Right atrium auricular region (tissue), 2 donors: ENCODE results near the gene OR6N1. TPM values are rescaled to one million over a fixed set of nuclear protein-coding genes. Genes with fewer than 3 reads are reported as not detected.

ENCODE experiments used
- DNase-seq: peaks from one replicate; pipeline ENCODE4 v3.0.0-alpha.2; 2019; ENCODE audit warnings: low spot score
- H3K27ac ChIP-seq, 2 donors: fragments of 200-600 bp; sonication (generic); 1 replicate in 1 of 2; 2 replicates in 1 of 2; pipeline ENCODE4 v1.5.1; 2016 to 2019
- H3K27me3 ChIP-seq, 2 donors: fragments of 200-600 bp; sonication (generic); one replicate each; pipeline versions ENCODE4 v1.5.1 to v1.6.0; 2017 to 2019
- H3K36me3 ChIP-seq: fragments of 200-600 bp; sonication (generic); one replicate; pipeline ENCODE4 v1.5.1; 2016
- H3K4me1 ChIP-seq, 2 donors: fragments of 200-600 bp; sonication (generic); one replicate each; pipeline versions ENCODE4 v1.5.1 to v1.6.0; 2017 to 2019
- H3K4me3 ChIP-seq, 2 donors: fragments of 200-600 bp; sonication (generic); 1 replicate in 1 of 2; 2 replicates in 1 of 2; pipeline ENCODE4 v1.5.1; 2017 to 2019; ENCODE audit warnings: mild to moderate bottlenecking in 1 of 2, moderate library complexity in 1 of 2
- H3K9me3 ChIP-seq, 2 donors: fragments of 200-600 bp; sonication (generic); one replicate each; pipeline ENCODE4 v1.5.1; 2019
- CTCF ChIP-seq, 2 donors: fragments of 200-600 bp; sonication (generic); IDR thresholded peaks; one replicate each; pipeline ENCODE4 v1.5.1; 2019; ENCODE audit warnings: antibody characterized with exemption in 2 of 2
- total RNA-seq, 2 donors: library from RNA; depleted of rRNA; stranded (reverse); fragments of >200 nt; gene quantifications; one replicate each; pipeline ENCODE4 v1.1.0, GENCODE V29; 2016

OR6N1 gene
- not detected for total RNA-seq

- no peaks in the 10 kb centered on the region for H3K27me3 ChIP-seq
- no peak within 1 kb of the TSS for H3K4me3 ChIP-seq
- no peaks in the 10 kb centered on the region for H3K4me1 ChIP-seq
- H3K27ac ChIP-seq: no peak within 1 kb of the TSS
- no peaks in the 10 kb centered on the region for H3K9me3 ChIP-seq
- no peak for TF ChIP-seq CTCF (IDR thresholded peaks at IDR 0.05)
- DNase-seq: no peak
- no peaks in the 10 kb centered on the region for H3K36me3 ChIP-seq
Measured at GRCh38 chr1:158771950-158772866, at the start of gene OR6N1. Gene OR6N1, minus strand, starts transcription at chr1:158772195. Its CDS starts 5,513 bp downstream, at chr1:158766682.

GRCh38 chr1:158821723-158822122 lies 49.7 kb upstream of the OR6N1 start:
- no peaks in the 10 kb centered on the region for H3K36me3 ChIP-seq
- no peaks in the 10 kb centered on the region for H3K9me3 ChIP-seq
- no peak overlapping the region for H3K27ac ChIP-seq
- TF ChIP-seq CTCF (IDR thresholded peaks at IDR 0.05): no peak
- no peak overlapping the region for H3K4me3 ChIP-seq
- H3K4me1 ChIP-seq: no peaks in the 10 kb centered on the region
- DNase-seq: no peak
- no peaks in the 10 kb centered on the region for H3K27me3 ChIP-seq

GRCh38 chr1:158819461-158820443 lies 47.8 kb upstream of the OR6N1 start:
- no peak overlapping the region for H3K27ac ChIP-seq
- H3K4me1 ChIP-seq: no peaks in the 10 kb centered on the region
- no peak for DNase-seq
- no peaks in the 10 kb centered on the region for H3K9me3 ChIP-seq
- H3K36me3 ChIP-seq: no peaks in the 10 kb centered on the region
- no peaks in the 10 kb centered on the region for H3K27me3 ChIP-seq
- no peak overlapping the region for H3K4me3 ChIP-seq
- no peak for TF ChIP-seq CTCF (IDR thresholded peaks at IDR 0.05)

GRCh38 chr1:158818975-158819431 lies 47.0 kb upstream of the OR6N1 start:
- no peaks in the 10 kb centered on the region for H3K36me3 ChIP-seq
- no peaks in the 10 kb centered on the region for H3K27me3 ChIP-seq
- no peak overlapping the region for H3K4me3 ChIP-seq
- H3K4me1 ChIP-seq: no peaks in the 10 kb centered on the region
- no peak overlapping the region for H3K27ac ChIP-seq
- DNase-seq: no peak
- TF ChIP-seq CTCF (IDR thresholded peaks at IDR 0.05): no peak
- H3K9me3 ChIP-seq: no peaks in the 10 kb centered on the region

- Histone ChIP-seq H3K4me3 (no peak overlapping the region), H3K4me1 (no peaks in the 10 kb centered on the region), H3K9me3 (no peaks in the 10 kb centered on the region), H3K27ac (no peak overlapping the region), H3K36me3 (no peaks in the 10 kb centered on the region), H3K27me3 (no peaks in the 10 kb centered on the region)
- DNase-seq: no peak
- no peak for TF ChIP-seq CTCF (IDR thresholded peaks at IDR 0.05)
Measured at GRCh38 chr1:158818560-158818959, 46.6 kb upstream of the OR6N1 start.
